Hematopoietic multipotent progenitor cell treated with erythropoietin and hydrocortisone succinate and interleukin-3 and kit ligand, for 4 days (in vitro differentiated cells): ENCODE data around the gene CYP26B1.
A peak's percentile ranks its signal among the peaks of the same experiment; 100 is the strongest.

Source experiments
- DNase-seq: peaks from one replicate; pipeline ENCODE4 v3.0.0-alpha.2; 2015

The CYP26B1 gene

DNA sequence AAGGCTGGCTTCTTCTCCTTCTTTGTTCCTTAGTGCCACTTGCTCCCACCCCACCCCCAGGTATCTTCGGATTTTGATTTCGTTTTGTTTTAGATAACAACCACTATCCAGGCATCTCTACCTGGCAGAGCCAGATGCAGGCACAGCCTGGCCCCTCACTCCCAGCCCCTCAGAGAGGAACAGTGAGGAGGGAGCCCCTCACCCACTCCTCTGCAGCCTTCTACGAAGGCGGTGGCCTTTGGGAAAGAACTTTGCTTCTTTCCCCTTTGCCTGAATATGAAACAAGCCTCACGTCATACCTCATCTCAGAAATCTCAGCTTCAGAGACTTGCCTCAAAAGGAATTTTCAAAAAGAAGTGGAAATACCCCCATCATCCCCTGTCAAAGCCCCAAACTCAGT, 6.3 kb upstream of the CYP26B1 start:
- DNase-seq, result no peak

DNA sequence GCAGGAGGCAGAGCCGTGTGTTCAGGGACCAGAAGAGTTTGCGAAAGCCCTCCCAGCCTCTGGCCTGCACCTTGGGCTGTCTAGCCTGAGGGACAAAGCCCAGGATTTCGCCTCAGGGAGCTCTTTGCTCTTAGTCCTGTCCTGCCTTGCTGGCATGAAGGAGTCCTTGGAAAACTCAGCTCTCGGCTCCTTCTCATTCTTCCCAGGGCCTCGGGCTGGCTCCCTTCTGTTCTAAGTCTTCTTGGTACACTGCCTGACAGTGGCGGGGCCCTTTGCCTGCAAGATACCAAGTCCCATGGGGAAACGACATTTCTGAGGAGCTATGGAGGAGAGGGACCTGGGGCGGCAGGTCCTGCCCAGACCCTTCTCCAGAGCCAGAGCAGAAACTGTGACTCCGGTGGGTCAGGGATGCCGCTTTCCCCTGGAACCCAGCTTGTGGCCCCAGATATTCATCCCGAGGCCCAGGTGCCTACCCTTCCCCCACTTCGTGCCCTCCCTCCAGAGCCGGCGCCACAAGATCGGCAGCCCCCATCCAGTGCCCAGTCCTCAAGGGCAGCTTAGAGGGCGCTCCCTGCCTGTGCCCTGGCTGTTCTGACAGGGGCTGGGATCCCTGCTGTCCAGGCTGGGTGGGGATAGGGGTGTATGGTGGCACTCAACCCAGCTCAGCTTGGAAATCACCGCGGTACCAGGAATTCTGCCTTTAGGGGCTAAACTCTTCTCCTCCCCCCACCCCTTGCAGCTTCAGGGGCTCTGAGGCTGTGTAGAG, 5.5 kb upstream of the CYP26B1 start:
- no peak for DNase-seq

DNA sequence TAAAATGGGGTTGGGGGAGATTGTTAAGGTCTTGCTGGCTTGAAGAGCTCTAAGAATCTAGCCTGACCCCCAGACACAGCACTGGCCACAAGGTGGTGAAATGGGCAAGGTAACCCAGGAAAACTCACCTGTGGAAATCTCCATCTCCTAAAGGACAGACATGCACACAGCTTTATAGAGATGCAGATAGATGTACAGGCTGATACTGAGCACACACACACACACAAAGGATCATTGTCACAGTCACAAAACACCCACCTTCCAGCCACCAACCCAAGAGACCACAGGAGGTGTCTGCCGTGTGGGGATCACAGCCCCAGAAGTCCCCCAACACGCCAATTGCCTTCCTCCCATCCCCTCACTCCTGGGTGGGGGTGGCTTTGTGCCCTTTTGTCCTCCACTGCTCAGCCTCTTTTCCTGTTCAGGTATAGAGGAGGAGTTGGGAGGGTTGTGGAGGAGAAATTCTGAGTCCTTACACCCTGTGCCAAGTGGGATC, 3.2 kb upstream of the CYP26B1 start:
- DNase-seq, result no peak

DNA sequence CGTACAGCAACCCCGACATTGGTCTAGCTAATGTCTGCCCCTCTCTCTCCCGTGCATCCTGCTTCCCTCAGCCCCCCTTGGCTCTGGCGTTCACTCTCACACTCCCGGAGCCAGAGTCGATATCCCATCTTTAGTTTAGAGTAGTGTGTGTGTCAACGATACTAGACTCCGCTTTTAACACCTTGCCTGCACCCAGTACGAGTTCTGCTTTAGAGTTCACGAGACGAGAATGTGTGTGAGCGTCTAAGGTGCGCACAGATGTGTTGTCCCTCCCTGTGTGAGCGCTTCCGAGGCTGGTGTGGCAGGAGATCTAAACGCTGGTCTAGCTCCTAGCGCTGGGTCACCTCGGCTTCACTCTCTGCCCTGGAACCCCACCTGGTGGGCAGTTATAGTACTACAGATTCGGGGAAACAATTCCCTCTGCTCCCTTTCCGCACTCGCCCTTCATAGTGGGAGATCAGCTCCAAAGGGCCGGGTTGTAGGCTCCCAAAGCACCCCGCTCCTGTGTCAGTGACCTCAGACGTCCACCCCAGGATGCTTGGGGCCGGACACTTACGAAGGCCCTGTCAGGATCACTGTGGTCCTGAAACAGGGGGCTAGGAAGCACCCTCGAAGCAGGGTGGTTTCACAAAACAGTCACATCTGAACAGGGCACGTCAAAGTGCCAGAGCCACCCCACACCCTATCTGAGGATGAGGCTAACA, 2.6 kb upstream of the CYP26B1 start:
- peak; percentile 87 for DNase-seq

DNA sequence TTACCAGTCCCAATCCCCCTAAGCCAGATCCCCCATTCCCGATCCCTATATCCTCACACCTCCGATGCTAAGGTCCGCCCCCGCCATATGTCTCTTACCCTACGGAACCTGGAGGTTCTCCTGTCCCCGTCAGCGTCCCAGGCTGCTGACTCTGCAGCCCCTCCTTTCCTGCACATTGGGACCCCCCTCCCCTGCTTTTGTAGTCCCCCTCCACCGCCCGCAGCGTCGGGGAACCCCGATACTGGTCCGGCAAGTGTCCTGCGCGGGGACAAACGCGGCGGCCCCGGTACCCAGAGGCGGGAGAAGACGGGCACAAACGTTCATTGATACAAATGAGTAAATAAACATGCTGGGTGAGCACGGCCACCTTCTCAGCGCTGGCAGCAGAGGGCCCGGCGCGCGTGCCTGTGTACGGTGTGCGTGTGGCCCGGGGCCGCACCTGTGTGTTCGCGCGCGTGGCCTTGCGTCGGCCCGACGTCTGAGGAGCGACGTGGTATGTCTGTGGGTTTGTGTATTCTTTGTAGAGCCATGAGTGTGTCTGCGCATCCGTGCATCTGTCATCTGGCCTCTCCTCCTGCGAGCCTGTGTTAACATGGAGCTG, 2.0 kb upstream of the CYP26B1 start:
- no peak for DNase-seq

DNA sequence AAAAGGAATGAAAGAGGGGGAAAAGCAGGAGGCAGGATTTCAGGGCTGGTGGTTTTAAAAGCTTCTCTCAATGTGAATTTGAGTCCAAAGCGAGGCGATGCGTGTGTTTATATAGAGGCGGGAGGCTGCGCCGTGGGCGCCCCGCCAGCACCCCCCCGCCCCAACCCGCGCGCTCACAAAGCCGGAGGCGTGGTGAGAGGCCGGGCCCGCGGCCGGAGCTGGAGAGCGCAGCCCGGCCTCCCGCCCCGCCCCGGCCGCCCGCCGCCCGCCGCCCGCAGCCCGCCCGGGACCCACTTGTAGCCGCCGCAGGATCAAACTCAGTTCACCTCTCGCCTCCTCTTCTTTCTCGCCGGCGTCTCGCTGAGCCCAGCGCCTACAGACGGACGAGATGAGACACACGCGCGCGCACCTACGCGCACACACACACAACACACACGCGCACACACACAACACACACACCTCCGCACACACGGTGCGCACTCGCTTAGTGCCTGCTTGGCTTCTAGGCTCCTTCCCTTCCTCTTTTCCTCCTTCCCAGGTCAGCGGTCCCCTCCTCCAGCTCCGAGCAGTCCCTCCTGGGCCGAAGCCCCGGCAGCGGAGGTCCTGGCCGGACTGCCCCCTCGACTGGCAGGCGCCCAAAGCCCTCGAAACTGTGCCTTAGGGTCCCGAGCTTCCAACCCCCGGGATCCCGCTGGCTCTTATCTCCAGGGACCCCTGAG, 1.3 kb upstream of the CYP26B1 start:
- DNase-seq, result peak; percentile 38

DNA sequence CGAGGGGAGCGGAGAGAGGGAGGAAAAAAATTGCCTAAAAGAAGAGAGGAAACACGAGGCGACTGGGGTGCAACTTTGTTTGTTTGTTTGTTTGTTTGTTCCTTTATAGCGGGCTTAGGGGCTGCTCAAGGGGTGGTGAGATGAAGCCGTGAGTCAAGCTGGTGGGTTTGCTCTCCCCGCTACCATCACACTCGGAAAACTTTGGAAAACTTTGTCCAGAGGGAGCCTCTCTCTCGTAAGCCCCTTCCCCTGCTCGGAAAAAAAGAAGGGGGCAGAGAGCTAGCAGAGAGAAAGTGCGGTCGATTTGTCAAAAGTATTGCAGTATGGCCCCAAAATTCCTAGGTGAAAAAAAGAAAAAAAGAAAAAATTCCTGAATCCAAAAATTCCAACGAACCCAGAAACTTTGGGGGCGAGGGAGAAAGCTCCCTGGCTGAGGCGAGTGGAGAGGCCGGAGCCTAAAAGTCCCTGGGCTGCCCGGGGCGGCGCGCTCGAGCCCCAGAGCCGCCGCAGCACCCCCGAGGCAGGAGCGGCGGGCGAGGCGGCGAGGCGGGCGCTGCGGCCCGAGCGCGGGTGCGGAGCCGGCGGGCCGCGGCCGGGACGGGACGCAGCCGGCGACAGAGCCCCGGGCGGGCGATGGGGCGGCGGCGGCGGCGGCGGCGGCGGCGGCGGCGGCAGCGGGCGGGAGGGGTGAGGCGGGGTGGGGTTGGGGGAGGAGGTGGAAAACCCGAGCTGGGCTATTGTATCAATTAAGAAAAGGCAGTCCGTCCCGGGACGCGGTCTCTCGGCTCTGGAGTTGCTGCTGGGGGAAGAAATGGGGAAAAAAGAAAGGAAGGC, 558 bp upstream of the CYP26B1 start:
- DNase-seq, result no peak

DNA sequence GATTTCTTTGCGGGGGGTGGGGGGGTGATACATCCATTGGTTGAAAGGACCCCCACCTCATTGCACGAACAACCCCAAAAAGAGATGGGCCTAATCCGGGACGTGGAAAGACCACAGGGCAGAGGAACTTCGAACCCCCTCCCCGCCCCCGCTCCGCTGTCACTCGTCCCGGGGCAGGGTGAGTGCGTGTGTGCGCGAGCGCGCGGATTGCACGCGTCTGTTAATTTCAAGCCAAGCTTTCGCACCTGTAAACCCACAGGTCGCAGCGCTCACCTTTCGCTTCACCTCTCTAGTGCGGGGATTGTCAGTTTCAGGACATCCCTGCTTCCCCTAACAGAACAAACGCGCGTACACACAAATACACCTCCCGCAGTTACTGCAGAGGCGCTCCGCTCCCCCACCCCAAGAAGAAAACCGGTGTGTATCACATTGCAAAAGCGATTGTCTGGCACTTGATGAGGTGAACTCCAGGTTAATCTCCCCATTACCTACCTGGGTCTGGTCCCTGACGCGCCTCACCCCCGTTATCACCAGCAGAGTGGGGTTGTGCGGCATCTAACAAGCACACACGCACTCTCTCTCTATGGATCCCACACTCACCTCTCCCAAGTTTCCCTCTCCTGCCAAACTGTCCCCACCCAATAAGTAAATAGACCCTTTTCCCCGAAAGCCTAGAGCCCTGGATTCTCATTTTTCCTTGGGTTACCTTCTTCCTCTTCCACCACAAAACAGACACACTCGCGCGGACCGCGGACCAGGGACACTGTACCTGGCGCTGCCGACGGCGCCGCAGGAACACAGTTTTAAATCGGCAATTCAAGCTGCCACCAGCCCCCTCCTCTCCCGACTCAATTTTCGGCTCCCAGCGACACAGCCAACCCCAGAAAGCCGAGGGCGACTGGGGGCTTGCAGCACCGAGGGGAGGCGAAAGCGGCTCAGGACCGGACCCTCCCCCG, 1.0 kb downstream of the CYP26B1 start:
- DNase-seq, result no peak

DNA sequence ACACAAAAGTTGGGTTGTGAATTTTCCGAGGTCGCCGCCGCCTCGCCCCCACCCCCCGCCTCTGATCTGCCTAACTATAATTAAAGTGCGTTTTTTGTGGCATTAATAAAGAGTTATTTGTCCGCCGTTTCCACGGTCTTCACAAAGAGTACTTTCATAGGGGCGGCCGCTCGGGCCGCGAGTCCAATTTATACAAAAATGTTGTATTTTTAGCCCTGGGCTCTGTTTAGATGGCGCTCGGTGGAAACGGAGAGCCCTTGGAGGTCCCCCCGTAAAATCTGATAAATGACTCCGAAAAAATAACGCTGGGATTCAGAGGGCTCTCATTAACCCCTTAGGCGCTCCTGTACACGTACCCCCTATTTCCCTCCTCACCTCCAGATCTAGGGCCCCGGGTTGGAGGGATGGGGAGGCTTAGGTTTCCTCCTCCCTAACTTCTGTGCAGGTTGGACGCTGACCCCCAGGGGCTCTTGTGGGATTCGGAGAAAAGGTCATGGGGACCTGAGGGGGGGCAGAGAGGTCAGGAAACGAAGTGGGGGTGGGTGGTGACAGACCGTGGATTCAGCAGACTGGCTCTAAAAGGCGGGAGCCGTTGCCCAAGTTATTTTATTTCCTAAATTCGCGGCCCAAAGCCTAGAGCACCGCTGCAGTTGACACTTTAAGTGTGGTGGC, 1.9 kb downstream of the CYP26B1 start:
- no peak for DNase-seq

DNA sequence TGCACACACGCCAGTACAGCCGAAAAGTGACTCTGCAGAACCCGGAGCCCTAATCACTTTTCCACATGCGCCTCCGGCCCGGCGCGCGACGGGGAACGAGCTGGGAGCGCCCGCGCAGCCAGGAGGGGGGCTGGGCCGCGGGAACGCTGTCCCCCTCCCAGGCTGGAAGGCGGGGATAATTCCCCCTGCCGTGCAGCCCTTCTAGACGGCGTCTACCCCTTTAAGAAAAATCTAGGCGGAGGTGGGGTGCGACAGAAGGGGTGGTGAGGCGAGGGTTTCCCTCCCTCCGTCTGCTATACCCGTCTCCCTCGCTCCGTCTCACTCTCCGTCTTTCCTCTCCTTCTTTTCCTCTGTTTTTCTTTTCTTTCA, 2.4 kb downstream of the CYP26B1 start:
- peak; percentile 40 for DNase-seq

DNA sequence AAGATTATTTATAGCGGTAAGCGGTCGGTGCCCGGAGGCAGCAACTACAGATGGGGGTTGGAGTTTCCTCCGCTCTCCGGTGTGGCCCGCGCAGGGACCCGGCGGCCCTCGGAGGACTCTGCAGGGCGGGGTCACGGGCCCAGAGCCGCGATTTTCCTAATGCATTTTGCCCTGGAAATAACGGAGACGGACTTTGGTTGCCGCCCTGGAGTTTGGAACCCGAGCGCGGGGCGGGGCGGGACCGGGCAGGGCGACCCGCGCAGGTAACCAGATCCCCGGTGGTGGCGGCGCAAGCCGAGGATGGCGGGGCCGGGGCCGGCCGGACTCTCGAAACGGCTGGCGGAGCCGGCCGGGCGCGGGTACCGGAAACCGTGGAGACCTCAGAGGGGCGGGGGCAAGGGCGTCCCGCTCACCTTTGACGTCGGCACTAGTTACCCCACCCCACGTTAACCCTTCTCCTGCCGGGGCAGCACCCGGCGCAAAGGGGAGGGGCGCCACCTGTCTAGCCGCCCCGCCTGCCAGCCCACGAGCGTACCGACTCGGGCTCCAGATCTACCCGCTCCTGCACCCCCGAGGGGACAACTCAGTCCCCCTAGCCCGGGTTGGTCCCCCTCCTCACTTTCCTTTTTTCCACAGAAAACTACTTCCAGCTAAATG, 2.9 kb downstream of the CYP26B1 start:
- DNase-seq, result no peak

DNA sequence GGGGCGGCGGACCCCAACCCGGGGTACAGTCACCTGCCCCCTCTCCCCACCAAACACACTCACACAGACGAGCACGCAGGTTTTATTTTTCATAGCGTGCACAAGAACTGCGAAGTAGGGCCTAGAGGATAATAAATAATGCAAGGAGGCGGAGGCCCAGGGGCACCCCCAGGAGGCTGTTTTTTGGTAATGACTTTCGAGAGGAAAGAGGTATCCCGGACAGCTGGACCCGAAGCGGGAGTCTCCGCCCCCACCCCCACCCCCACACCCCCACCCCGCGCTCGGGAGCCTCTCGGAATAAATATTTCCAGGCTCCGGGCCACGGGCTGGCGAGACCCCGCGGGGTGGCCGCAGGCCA, 3.4 kb downstream of the CYP26B1 start:
- no peak for DNase-seq

DNA sequence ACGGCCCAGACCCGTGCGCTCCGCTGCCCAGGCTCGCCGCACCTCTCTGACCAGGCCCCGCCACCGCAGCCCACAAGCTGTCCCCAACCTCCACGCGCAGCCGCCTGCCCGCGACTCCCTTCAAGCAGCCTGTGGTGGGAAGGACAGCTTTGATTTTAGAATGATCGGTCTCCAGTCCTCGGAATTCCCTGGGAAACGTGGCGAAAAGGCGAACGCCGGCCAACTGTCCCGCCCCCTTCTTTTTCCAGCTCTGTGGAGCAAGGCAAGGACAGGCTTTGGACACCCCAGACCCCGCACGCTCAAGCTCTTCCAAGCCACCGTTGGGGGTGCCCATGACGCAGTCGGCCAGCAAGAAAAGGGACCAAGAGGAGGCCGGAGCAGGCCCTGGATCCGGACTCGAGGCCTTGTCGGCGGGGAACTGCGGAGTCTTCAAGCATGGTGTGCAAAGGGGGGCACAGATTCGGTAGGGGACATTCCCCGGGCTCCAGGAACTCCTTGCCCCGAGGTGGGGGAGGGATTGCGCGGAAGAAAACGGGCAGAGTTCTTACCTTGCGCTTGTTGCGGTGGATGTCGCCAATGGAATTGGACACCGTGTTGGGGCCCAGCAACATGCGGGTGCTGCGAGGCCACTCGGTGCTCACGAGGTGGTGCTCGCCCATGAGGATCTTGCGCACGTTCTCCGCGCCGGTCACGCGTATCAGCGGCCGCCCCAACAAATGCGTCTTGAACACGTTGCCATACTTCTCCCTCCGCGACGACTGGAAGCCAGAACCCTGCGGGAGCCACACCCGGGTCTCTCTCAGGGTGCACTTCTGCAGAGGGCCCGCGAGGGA, 4.0 kb downstream of the CYP26B1 start:
- peak; percentile 28 for DNase-seq

DNA sequence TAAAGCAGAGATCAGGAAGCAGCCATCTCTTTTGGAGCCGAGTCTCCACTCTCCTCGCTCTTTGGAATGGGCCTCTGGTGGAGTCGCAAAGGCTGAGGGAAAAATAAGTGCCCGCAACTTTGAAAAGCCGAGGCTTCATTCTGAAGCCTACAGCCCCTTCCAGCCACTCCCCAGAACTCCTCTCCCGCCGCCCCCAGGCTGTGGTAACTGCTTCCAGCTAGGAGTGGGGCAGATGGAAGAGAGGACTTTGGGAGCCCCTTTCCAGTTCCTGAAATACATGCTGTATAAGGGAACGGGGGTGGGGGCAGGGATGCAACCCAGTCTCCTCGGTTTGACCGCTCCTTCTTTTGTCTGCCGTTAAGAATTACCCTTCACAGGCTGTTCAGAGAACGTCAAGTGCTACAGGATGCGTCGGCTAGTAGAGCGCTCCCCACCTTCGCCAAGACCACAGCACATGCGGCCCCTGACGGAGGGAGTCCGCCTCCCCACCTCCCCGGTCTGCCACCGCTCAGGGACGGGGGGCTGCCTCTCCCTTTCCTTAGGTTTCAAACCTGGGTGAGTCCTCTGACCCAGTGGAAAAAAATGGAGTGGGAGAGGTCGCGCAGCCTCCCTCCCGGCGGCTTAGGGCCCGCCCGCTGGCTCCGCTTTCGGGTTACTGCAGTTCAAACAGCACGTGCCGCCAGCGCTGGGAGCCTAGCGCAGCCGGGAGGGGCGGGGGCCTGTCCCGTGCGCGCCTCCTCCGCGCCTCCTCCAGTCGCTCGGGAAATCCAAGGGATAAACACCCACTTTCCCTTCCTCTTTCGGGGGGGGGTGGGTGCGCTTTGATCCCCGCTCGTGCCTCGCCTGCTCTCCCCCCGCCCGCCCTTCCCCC, 4.9 kb downstream of the CYP26B1 start:
- peak; percentile 38 for DNase-seq

DNA sequence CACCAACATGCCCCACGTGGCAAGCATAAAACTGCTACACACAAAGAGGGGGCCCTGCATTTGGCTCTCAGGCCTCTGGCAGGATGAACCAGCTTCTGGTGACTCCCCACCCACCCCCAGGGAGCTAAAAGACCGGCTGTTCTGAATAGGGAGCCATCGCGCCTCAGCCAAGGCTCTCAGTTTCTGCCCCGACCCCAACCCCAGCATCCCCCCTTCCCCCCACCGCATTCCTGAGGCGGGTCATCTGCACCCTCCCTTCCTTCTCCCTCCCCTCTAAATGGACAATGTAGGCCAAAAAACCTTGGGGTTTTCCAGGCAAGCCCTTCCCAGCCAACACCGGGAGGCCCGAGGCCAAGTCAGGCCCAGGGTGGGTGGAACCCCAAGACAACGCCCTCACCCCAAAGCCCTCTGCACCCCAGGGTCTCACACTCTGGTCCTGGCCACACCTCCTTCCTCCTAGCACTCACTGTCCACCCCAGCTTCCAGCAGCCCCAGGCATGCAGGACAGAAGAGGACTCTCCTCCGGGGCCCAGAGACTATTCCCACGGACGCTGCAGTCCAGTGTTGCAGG, 5.7 kb downstream of the CYP26B1 start:
- DNase-seq, result no peak

DNA sequence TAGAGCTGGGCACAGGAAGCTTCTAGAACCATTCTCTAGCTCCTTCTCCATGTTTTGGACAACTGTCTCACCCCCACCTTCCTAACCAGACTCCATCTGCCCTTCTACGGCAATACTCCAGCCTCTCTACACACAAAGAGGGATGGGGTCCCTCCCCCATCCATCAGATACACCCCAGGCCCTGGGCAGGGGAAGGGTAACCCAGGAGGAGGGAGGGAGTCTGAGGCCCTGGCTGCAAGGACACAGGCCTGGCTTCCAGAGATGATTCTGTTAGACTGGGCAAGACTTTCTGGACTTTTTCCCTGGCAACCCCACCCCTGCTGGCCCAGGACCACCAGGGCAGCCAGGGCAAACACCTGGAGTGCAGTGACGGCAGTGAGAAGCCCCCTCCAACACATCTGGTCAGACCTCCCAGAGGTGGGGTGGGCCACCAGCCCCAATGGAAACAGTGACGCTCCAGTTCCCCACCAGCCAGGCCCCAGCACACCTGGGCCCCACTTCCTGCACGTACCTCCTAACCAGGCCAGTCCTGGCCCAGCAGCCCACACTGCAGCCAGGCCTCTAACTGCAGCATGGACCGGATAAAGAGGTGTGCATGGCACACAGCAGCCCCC, 6.5 kb downstream of the CYP26B1 start:
- DNase-seq, result no peak

DNA sequence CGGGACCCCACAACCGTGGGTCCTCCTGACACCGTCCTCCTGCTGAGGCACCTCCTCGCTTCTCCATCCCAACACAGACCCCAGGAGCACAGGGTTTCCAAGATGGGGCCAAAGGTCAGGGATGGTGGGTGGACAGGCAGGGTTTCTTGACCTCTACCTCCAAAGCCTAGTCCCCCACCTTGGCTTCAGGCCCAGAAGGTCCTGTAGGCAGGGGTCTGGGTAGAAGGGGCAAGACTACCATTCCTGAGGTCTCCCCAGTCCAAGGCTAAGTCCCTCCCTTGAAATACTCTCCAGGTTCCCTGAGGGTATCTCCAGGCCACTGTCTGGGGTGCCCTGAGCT, 7.1 kb downstream of the CYP26B1 start:
- no peak for DNase-seq
